ENCODE measurements around the gene TSPO.

Gene TSPO

DNA sequence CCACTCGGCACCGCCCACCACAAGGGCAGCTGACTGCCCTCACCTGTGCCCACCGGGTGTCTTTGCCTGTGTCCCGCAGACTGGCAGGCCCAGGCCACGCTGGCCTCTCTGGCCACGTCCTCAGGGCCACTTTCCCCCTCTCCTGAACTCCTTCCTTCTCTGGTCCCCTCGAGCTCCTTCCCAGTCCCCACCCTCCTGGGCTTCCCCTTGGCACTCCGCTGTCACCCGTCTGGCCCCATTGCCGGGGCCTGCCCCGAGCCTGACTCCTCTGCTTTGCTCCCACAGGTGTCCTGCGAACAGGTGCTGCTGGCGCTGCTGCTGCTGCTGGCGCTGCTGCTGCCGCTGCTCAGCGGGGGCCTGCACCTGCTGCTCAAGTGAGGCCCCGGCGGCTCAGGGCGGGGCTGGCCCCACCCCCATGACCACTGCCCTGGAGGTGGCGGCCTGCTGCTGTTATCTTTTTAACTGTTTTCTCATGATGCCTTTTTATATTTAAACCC, 22.4 kb upstream of the TSPO start:
- H3K9me3 ChIP-seq (replicated peaks; ENCODE audit: insufficient read depth, low read length): no peaks in the 10 kb centered on the region
- no peaks in the 10 kb centered on the region for H3K79me2 ChIP-seq (ENCODE audit: low read length)
- H4K20me1 ChIP-seq (ENCODE audit: insufficient read depth, low read length): no peaks in the 10 kb centered on the region
- no peaks in the 10 kb centered on the region for H3K36me3 ChIP-seq (replicated peaks; ENCODE audit: insufficient read depth, low read length)
- H3K4me2 ChIP-seq (ENCODE audit: low read depth, low read length): peak overlapping the region; percentile 63; the same call in 1 of the 2 replicates
- no peaks in the 10 kb centered on the region for H3K9me2 ChIP-seq (replicated peaks; ENCODE audit: insufficient read depth, low read length)
- no peaks in the 10 kb centered on the region for H3K27me3 ChIP-seq (replicated peaks; ENCODE audit: insufficient read depth, low read length)
- H3K4me3 ChIP-seq (ENCODE audit: low read length): no peak overlapping the region
- TF ChIP-seq, protein P1, sequence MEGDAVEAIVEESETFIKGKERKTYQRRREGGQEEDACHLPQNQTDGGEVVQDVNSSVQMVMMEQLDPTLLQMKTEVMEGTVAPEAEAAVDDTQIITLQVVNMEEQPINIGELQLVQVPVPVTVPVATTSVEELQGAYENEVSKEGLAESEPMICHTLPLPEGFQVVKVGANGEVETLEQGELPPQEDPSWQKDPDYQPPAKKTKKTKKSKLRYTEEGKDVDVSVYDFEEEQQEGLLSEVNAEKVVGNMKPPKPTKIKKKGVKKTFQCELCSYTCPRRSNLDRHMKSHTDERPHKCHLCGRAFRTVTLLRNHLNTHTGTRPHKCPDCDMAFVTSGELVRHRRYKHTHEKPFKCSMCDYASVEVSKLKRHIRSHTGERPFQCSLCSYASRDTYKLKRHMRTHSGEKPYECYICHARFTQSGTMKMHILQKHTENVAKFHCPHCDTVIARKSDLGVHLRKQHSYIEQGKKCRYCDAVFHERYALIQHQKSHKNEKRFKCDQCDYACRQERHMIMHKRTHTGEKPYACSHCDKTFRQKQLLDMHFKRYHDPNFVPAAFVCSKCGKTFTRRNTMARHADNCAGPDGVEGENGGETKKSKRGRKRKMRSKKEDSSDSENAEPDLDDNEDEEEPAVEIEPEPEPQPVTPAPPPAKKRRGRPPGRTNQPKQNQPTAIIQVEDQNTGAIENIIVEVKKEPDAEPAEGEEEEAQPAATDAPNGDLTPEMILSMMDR (IDR thresholded peaks at IDR 0.05; ENCODE audit: low read length): no peak
- no peak for TF ChIP-seq EZH2phosphoT487 (IDR thresholded peaks at IDR 0.05; ENCODE audit: low read length)
- no peak for TF ChIP-seq EZH2 (optimal IDR thresholded peaks at IDR 0.05; ENCODE audit: low read depth, low read length)
- peak overlapping the region; percentile 55; the same call in 1 of the 2 replicates for H3K27ac ChIP-seq (ENCODE audit: low read length)
- H2AFZ ChIP-seq (ENCODE audit: low read length): no peak overlapping the region
- peaks cover 18% of the 10 kb centered on the region for H3K4me1 ChIP-seq (ENCODE audit: low read length)
- H3K9ac ChIP-seq (ENCODE audit: low read length): peak overlapping the region; percentile 20; the same call in 1 of the 2 replicates
- DNase-seq: peak; percentile 92
- peaks cover 7% of the 10 kb centered on the region; the same call in 1 of the 2 replicates for H3F3A ChIP-seq (ENCODE audit: insufficient read depth, low read length)

DNA sequence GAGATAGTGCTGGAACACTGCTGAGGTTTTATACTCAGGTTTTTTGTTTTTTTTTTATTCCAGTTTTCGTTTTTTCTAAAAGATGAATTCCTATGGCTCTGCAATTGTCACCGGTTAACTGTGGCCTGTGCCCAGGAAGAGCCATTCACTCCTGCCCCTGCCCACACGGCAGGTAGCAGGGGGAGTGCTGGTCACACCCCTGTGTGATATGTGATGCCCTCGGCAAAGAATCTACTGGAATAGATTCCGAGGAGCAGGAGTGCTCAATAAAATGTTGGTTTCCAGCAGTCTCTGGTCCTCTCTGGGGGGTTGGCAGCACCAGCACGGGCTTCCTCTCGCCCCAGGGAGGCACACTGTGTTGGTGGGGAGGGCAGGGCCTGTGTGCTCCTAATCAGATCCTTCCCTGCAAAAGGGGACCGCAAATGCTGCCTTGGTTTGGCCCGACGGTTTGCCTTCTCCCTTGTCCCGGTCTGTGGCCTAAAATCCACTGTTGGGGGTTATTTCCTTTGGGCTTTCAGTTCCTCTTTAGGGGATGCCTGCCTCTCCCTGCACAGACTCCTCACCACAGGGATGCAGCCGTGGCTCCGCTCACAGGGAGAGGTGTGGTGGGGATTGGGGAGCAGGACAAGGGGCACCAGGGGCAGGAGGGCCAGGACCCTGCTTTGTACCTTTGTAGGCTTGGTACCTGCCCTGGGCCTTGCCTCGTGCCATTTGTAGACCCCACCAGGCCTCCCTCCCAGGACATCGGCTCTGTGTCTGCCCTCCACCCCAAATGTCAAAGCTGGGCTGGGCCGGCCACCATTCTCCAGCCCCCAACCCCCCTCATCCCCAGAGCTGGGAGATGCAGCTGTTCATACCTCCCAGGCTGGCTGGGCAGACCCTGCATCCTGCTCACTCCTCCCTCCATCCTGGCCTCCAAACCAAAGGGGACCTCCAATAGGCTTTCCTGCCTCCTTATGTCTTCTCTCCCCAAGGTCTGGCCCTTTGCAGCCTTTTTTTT, 21.6 kb upstream of the TSPO start:
- H3K27ac ChIP-seq (ENCODE audit: low read length): peak overlapping the region; percentile 25; the same call in 1 of the 2 replicates

DNA sequence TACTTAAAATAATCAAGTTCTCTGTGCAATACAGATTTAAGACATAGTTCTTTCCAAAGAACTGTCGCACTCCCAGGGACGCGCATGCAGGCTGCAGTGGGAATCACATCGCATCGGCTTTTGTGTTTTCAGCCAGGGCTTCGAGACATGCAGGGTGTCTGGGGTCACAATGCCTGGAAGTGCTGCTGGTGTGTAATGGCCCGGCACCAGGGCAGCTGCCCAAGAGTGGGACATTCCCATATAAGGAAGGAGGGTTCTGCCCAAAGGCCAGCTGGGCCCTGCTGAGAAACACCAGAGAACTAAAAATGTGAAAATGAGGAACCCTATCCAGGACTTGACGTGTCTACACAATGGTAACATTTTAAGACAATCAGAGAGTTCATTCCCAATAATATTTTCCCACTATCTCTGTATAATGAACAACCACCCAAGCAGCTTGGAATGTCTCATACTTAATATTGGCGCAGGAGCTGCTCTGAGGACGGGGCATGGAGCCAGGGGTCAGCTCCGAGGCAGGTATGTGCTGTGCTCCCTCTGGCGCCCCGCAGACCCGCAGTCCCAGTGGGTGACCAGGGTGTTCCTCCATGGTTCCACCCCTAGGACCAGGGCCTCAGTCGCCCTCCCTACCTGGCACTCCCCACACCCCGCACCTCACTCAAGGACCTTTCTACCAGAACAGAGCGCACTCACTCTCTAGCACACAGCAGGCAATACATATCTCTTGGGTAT, 19.4 kb upstream of the TSPO start:
- Histone ChIP-seq H3K9me2 (replicated peaks; ENCODE audit: insufficient read depth, low read length) (no peaks in the 10 kb centered on the region), H3K9me3 (replicated peaks; ENCODE audit: insufficient read depth, low read length) (no peaks in the 10 kb centered on the region), H3K4me2 (ENCODE audit: low read depth, low read length) (no peak overlapping the region), H2AFZ (ENCODE audit: low read length) (no peak overlapping the region), H3K9ac (ENCODE audit: low read length) (no peak overlapping the region), H3K27ac (ENCODE audit: low read length) (no peak overlapping the region), H4K20me1 (ENCODE audit: insufficient read depth, low read length) (no peaks in the 10 kb centered on the region), H3K27me3 (replicated peaks; ENCODE audit: insufficient read depth, low read length) (no peaks in the 10 kb centered on the region), H3K4me1 (ENCODE audit: low read length) (peaks cover 18% of the 10 kb centered on the region), H3K36me3 (replicated peaks; ENCODE audit: insufficient read depth, low read length) (no peaks in the 10 kb centered on the region), H3K79me2 (ENCODE audit: low read length) (no peaks in the 10 kb centered on the region), H3F3A (ENCODE audit: insufficient read depth, low read length) (peaks cover 7% of the 10 kb centered on the region; the same call in 1 of the 2 replicates), H3K4me3 (ENCODE audit: low read length) (no peak overlapping the region)
- TF ChIP-seq EZH2phosphoT487 (IDR thresholded peaks at IDR 0.05; ENCODE audit: low read length): no peak
- TF ChIP-seq, protein P1 (IDR thresholded peaks at IDR 0.05; ENCODE audit: low read length): no peak
- no peak for DNase-seq

More for the DNA sequence above, 21.6 kb upstream of the TSPO start:
- Histone ChIP-seq H3K9ac (ENCODE audit: low read length) (no peak overlapping the region), H3F3A (ENCODE audit: insufficient read depth, low read length) (peaks cover 7% of the 10 kb centered on the region; the same call in 1 of the 2 replicates), H3K9me2 (replicated peaks; ENCODE audit: insufficient read depth, low read length) (no peaks in the 10 kb centered on the region), H4K20me1 (ENCODE audit: insufficient read depth, low read length) (no peaks in the 10 kb centered on the region), H3K9me3 (replicated peaks; ENCODE audit: insufficient read depth, low read length) (no peaks in the 10 kb centered on the region), H3K4me3 (ENCODE audit: low read length) (no peak overlapping the region), H3K4me1 (ENCODE audit: low read length) (peaks cover 18% of the 10 kb centered on the region), H3K4me2 (ENCODE audit: low read depth, low read length) (peak overlapping the region; percentile 63), H3K36me3 (replicated peaks; ENCODE audit: insufficient read depth, low read length) (no peaks in the 10 kb centered on the region), H3K27me3 (replicated peaks; ENCODE audit: insufficient read depth, low read length) (no peaks in the 10 kb centered on the region), H2AFZ (ENCODE audit: low read length) (no peak overlapping the region), H3K79me2 (ENCODE audit: low read length) (no peaks in the 10 kb centered on the region)
- no peak for DNase-seq
- no peak for TF ChIP-seq EZH2 (optimal IDR thresholded peaks at IDR 0.05; ENCODE audit: low read depth, low read length)
- TF ChIP-seq EZH2phosphoT487 (IDR thresholded peaks at IDR 0.05; ENCODE audit: low read length): no peak
- TF ChIP-seq, protein P1 (IDR thresholded peaks at IDR 0.05; ENCODE audit: low read length): no peak
